Bronchial smooth muscle cell (primary cell): ENCODE data around the gene TEX13A. TPM values are rescaled to one million over a fixed set of nuclear protein-coding genes. Genes with fewer than 3 reads are reported as not detected.

Experiments used
- total RNA-seq: library from RNA; depleted of rRNA; stranded (reverse); fragments of >200 nt; gene quantifications from 2 replicates; pipeline ENCODE4 v1.2.1, GENCODE V29; 2014

Gene TEX13A, protein sequence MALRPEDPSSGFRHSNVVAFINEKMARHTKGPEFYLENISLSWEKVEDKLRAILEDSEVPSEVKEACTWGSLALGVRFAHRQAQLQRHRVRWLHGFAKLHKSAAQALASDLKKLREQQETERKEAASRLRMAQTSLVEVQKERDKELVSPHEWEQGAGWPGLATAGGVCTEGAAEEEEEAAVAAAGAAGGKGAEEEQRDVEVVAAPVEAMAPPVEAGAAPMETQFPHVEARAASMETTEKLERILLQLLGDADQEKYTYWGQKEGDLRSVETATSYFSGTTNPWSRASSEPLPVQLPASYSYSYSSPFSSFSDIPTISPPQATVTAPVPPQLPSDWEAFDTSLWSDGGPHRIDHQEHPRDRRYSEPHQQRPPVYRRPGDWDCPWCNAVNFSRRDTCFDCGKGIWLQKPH
- not detected in 2 replicates for total RNA-seq

DNA sequence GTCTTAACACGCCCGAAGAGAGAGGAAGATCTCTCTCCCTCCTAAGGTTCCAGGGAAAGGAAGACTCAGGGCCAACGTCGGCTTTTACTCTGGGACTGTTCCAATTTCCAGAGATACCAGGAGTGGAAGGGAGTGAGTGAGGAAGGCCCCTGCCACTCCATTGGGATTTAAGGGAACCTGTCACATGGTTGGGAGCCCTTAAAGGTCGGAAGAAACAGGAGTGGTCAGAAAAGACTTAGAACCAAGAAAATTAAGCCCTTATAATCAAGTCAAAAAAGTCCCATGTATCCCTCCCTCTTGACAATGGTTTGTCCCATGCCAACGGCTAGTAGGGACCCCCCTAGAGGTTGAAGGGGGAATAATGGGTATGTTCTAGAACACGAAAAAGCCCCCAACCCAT, at the start of gene TEX13A:
Gene TEX13A (minus strand): TSS at position 59 of the 400 bp plus-strand sequence. CDS start 297 bp downstream, outside the sequence.

